Lung (tissue), 12 donors: Measurements from ENCODE around the gene ZPBP2. TPM values are rescaled to one million over a fixed set of nuclear protein-coding genes. Genes with fewer than 3 reads are reported as not detected.

Source experiments
- ATAC-seq: fragments of 200-7000 bp; cut with Tn5 transposase; one replicate; pipeline ENCODE4 v1.9.1; 2020; ENCODE audit warnings: moderate number of reproducible peaks; ENCODE audit not compliant: insufficient read depth, low FRiP score
- DNase-seq, 3 donors: peaks; one replicate each; pipeline ENCODE4 v3.0.0-alpha.2; 2013 to 2017
- H3K27ac ChIP-seq, 2 donors: one replicate each; pipeline ENCODE4 v1.5.1; 2013; ENCODE audit warnings: mild to moderate bottlenecking in 2 of 2, moderate library complexity in 2 of 2, control low read depth in 1 of 2, inconsistent platforms in 1 of 2, low read depth in 1 of 2, low read length in 1 of 2
- H3K27me3 ChIP-seq, 3 donors: one replicate each; pipeline ENCODE4 v1.5.1; 2013; ENCODE audit warnings: low read length in 2 of 3; ENCODE audit not compliant: control insufficient read depth in 3 of 3, insufficient read depth in 3 of 3
- H3K36me3 ChIP-seq, 4 donors: one replicate each; pipeline ENCODE4 v1.5.1; 2013; ENCODE audit warnings: low read length in 4 of 4, mild to moderate bottlenecking in 1 of 4, moderate library complexity in 1 of 4; ENCODE audit not compliant: control insufficient read depth in 4 of 4, insufficient read depth in 4 of 4
- H3K4me1 ChIP-seq, 5 donors: one replicate each; pipeline ENCODE4 v1.5.1; 2013; ENCODE audit warnings: low read length in 5 of 5, mild to moderate bottlenecking in 2 of 5, moderate library complexity in 1 of 5; ENCODE audit not compliant: control insufficient read depth in 5 of 5, insufficient read depth in 5 of 5
- H3K4me3 ChIP-seq: one replicate; pipeline ENCODE4 v1.5.1; 2013; ENCODE audit warnings: mild to moderate bottlenecking, control low read depth, moderate library complexity
- H3K9ac ChIP-seq, 2 donors: one replicate each; pipeline ENCODE4 v1.5.1; 2013; ENCODE audit warnings: low read length in 2 of 2, control low read depth in 1 of 2; ENCODE audit not compliant: insufficient read depth in 1 of 2
- H3K9me3 ChIP-seq, 4 donors: one replicate each; pipeline ENCODE4 v1.5.1; 2013; ENCODE audit warnings: low read length in 3 of 4, mild to moderate bottlenecking in 1 of 4, moderate library complexity in 1 of 4; ENCODE audit not compliant: control insufficient read depth in 4 of 4, insufficient read depth in 3 of 4
- WGBS, 2 donors: extraction: QIAGEN DNeasy Blood & Tissue Kit; methylation state at CpG; one replicate each; pipeline ENCODE4 v1.1.7; 2013; 5-methylcytosine and 5-hydroxymethylcytosine counted together
- polyA plus RNA-seq, 2 donors: library from polyadenylated mRNA; stranded (reverse); fragments of 200-250 nt; gene quantifications; one replicate each; pipeline ENCODE4 v1.2.1, GENCODE V29; 2013
- total RNA-seq, 2 donors: library from RNA; depleted of rRNA in 1 of 2; stranded (reverse); fragments of >200 nt in 1 of 2; gene quantifications; one replicate each; pipeline ENCODE4 v1.2.1, GENCODE V29; 2014 to 2021
- TF ChIP-seq, protein P1 (sequence below): IDR thresholded peaks from 2 replicates; pipeline ENCODE4 v1.5.1; 2012; ENCODE audit warnings: mild to moderate bottlenecking; ENCODE audit errors: control extremely low read depth, extremely low read depth
- donor health status: control.
- donor health status: control.
- donor health status: Bipolar disorder and iron deficiency.
- donor health status: healthy.
- donor health status: DM: yes; HTN: yes; CAD: no.

Gene ZPBP2
- total and polyA plus RNA-seq, 4 donors: not detected

DNA sequence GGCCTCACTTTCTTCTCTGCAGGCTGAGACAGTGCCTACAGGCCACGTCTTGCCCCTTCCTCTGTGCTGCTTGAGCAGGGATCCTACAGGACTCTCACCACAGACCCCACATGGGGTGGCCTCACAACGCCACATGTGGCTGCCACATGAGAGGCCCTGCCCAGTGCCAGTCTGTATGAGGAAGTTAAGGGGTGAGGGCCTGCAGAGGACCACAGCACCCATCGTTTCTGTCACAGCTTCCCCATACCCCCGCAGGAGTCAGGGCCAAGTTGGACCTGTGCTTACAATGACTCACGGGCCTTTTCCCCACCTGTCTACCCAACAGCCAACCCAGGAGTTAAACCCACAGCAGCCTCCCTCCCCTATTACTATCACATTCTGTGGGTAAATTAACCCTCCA lies 53.3 kb downstream of the ZPBP2 start:
- ATAC-seq: no peak
- no peaks in the 10 kb centered on the region for H3K9me3 ChIP-seq
- no peak for DNase-seq
- no peaks in the 10 kb centered on the region for H3K27me3 ChIP-seq
- no peak overlapping the region for H3K4me3 ChIP-seq
- H3K27ac ChIP-seq: no peak overlapping the region
- WGBS, 2 donors: 36 to 59% methylated on average over 5 of the region's 5 CpGs
- no peak overlapping the region for H3K9ac ChIP-seq
- H3K36me3 ChIP-seq: peaks cover 12 to 37% (median 23%) of the 10 kb centered on the region in 4 donors
- H3K4me1 ChIP-seq: peaks cover 0 to 18% (median 6%) of the 10 kb centered on the region in 5 donors
- TF ChIP-seq, protein P1, sequence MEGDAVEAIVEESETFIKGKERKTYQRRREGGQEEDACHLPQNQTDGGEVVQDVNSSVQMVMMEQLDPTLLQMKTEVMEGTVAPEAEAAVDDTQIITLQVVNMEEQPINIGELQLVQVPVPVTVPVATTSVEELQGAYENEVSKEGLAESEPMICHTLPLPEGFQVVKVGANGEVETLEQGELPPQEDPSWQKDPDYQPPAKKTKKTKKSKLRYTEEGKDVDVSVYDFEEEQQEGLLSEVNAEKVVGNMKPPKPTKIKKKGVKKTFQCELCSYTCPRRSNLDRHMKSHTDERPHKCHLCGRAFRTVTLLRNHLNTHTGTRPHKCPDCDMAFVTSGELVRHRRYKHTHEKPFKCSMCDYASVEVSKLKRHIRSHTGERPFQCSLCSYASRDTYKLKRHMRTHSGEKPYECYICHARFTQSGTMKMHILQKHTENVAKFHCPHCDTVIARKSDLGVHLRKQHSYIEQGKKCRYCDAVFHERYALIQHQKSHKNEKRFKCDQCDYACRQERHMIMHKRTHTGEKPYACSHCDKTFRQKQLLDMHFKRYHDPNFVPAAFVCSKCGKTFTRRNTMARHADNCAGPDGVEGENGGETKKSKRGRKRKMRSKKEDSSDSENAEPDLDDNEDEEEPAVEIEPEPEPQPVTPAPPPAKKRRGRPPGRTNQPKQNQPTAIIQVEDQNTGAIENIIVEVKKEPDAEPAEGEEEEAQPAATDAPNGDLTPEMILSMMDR: no peak

DNA sequence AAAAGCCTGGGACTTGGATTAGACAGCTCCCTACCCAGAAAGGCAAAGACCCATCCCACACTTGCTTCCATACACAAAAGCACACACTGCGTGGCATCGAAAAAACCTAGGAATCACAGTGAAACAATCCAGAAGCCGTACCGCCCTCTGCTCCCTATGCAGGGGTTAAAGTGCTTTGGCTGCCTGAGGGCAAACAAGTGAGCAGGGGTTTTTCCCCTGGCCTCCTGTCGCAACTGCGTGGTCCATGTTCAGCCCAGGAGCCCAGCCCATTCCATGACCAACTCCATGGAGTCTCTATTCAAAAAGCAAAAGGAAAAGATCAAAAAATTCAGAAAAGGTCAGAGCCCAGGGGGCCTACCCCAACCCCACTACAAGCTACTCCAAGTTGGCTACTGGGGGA lies 54.0 kb downstream of the ZPBP2 start:
- Histone ChIP-seq H3K36me3 (peaks cover 12 to 37% (median 23%) of the 10 kb centered on the region in 4 donors), H3K4me3 (no peak overlapping the region), H3K27me3 (no peaks in the 10 kb centered on the region), H3K27ac (no peak overlapping the region), H3K9ac (no peak overlapping the region), H3K4me1 (peaks cover 0 to 23% (median 9%) of the 10 kb centered on the region in 5 donors), H3K9me3 (no peaks in the 10 kb centered on the region)
- DNase-seq (no peak), ATAC-seq (no peak)
- TF ChIP-seq, protein P1: no peak
- 92 to 93% methylated on average over 6 of the region's 6 CpGs for WGBS, 2 donors

DNA sequence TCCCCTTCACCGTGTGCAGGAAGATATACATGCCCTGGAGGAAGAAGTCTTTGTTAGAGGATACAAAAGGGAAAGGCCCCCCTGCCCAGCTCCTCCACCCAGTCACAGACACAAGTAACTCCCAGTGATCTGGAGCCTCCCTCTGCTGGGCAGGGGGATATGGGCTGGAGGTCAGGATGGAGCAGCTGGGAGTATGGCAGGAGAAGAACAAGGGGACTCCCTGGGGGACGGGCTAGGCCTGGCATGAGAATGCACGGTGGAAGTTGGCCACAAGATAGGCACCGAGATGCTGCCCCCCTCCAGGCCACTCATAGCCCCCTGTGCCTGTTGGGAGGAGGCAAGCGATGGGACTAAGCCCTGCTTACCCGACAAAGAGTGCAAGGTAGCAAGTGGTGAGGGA lies 55.2 kb downstream of the ZPBP2 start:
- DNase-seq (no peak), ATAC-seq (no peak)
- Histone ChIP-seq H3K27ac (no peak overlapping the region), H3K9me3 (no peaks in the 10 kb centered on the region), H3K27me3 (no peaks in the 10 kb centered on the region), H3K4me1 (peaks cover 0 to 27% (median 9%) of the 10 kb centered on the region in 5 donors), H3K36me3 (peaks cover 12 to 37% (median 23%) of the 10 kb centered on the region in 4 donors), H3K9ac (no peak overlapping the region), H3K4me3 (no peak overlapping the region)
- TF ChIP-seq, protein P1: no peak
- 92 to 94% methylated on average over 6 of the region's 6 CpGs for WGBS, 2 donors
